NT2/D1 (cell line): ENCODE measurements around the gene PCDHA9.

Source experiments
- SUZ12 ChIP-seq: IDR thresholded peaks from 2 replicates; pipeline ENCODE4 v1.6.1; 2011; ENCODE audit not compliant: insufficient read length, insufficient read depth; ENCODE audit errors: extremely low read depth
- YY1 ChIP-seq: IDR thresholded peaks from 2 replicates; pipeline ENCODE4 v1.6.1; 2011; ENCODE audit not compliant: insufficient read length, insufficient read depth
- ZNF274 ChIP-seq: IDR thresholded peaks from 2 replicates; pipeline ENCODE4 v1.6.1; 2011; ENCODE audit warnings: mild to moderate bottlenecking, low read depth, low read length

DNA sequence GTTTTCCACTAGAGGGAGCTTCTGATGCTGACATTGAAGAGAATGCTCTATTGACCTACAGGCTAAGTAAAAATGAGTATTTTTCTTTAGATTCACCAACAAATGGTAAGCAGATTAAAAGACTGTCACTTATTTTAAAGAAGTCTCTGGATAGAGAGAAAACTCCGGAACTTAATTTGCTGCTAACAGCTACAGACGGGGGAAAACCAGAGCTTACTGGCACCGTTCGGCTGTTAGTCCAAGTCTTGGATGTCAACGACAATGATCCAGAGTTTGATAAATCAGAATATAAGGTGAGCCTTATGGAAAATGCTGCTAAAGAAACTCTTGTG is 21.3 kb downstream of the PCDHA9 start:
- TF ChIP-seq SUZ12 (no peak), YY1 (no peak), ZNF274 (no peak)
